Natural killer cell (primary cell): ENCODE measurements around the gene LARP1. TPM values are rescaled to one million over a fixed set of nuclear protein-coding genes. Genes with fewer than 3 reads are reported as not detected.

Experiments used
- ATAC-seq, 3 donors: fragments of 150-1000 bp in 2 of 3; fragments of 200-7000 bp in 1 of 3; cut with Tn5 transposase; 1 replicate in 1 of 3; 2 replicates in 2 of 3; pipeline ENCODE4 v1.10.0; 2021; ENCODE audit warnings: mild to moderate bottlenecking in 2 of 3, moderate library complexity in 2 of 3
- DNase-seq, 2 donors: peaks; one replicate each; pipeline versions ENCODE4 v3.0.0 to v3.0.0-alpha.2; 2013 to 2021; ENCODE audit warnings: mixed read lengths in 1 of 2
- H3K27ac ChIP-seq: one replicate; pipeline ENCODE4 v1.5.1; 2013; ENCODE audit warnings: mild to moderate bottlenecking, low read length
- H3K27me3 ChIP-seq: one replicate; pipeline ENCODE4 v1.6.1; 2013; ENCODE audit warnings: low read length; ENCODE audit not compliant: control insufficient read depth, insufficient read depth
- H3K36me3 ChIP-seq: one replicate; pipeline ENCODE4 v1.6.1; 2013; ENCODE audit warnings: low read length; ENCODE audit not compliant: control insufficient read depth, insufficient read depth
- H3K4me1 ChIP-seq: one replicate; pipeline ENCODE4 v1.6.1; 2013; ENCODE audit warnings: low read length; ENCODE audit not compliant: control insufficient read depth, insufficient read depth
- H3K4me3 ChIP-seq: one replicate; pipeline ENCODE4 v1.5.1; 2013; ENCODE audit warnings: low read length
- H3K9me3 ChIP-seq: one replicate; pipeline ENCODE4 v1.6.1; 2013; ENCODE audit warnings: low read length; ENCODE audit not compliant: control insufficient read depth, insufficient read depth
- H3K27ac Mint-ChIP-seq, 2 donors: one replicate each; pipeline ENCODE4 v1.8.0; 2022; ENCODE audit warnings: mild to moderate bottlenecking in 2 of 2, mixed read lengths in 2 of 2, moderate library complexity in 1 of 2
- H3K27me3 Mint-ChIP-seq, 2 donors: one replicate each; pipeline ENCODE4 v1.8.0; 2022; ENCODE audit warnings: low read depth in 2 of 2, mixed read lengths in 2 of 2
- H3K36me3 Mint-ChIP-seq: one replicate; pipeline ENCODE4 v1.8.0; 2022; ENCODE audit warnings: mixed read lengths
- H3K4me1 Mint-ChIP-seq, 2 donors: one replicate each; pipeline ENCODE4 v1.8.0; 2022; ENCODE audit warnings: mixed read lengths in 2 of 2
- H3K4me3 Mint-ChIP-seq: one replicate; pipeline ENCODE4 v1.8.0; 2022; ENCODE audit warnings: mild to moderate bottlenecking, moderate library complexity, mixed read lengths
- H3K9me3 Mint-ChIP-seq, 2 donors: one replicate each; pipeline ENCODE4 v1.8.0; 2022; ENCODE audit warnings: mixed read lengths in 2 of 2
- WGBS: methylation state at CpG from one replicate; pipeline ENCODE4 v1.1.7; 2013; ENCODE audit warnings: missing lambda C conversion rate; ENCODE audit not compliant: insufficient coverage; 5-methylcytosine and 5-hydroxymethylcytosine counted together
- intact Hi-C: fragments of 100-400 bp; cut with micrococcal nuclease; formaldehyde crosslinking; loops from one replicate; pipeline ENCODE4 v1.14.2; 2022
- total RNA-seq, 4 donors: library from RNA; stranded (reverse); fragments of 120-200 nt in 1 of 4; gene quantifications; one replicate each; pipeline versions ENCODE4 v1.2.3 to v1.2.4, GENCODE V29; 2013 to 2022
- TF ChIP-seq, protein P1 (sequence below): fragments of 200-600 bp; IDR thresholded peaks from one replicate; pipeline ENCODE4 v1.8.0; 2022; ENCODE audit warnings: antibody characterized with exemption

The LARP1 gene
- total RNA-seq, 3 donors from 2014 or later (not counting 1 experiment from before 2014, with no cell fraction given), result 103 to 117 (median 112) TPM

DNA sequence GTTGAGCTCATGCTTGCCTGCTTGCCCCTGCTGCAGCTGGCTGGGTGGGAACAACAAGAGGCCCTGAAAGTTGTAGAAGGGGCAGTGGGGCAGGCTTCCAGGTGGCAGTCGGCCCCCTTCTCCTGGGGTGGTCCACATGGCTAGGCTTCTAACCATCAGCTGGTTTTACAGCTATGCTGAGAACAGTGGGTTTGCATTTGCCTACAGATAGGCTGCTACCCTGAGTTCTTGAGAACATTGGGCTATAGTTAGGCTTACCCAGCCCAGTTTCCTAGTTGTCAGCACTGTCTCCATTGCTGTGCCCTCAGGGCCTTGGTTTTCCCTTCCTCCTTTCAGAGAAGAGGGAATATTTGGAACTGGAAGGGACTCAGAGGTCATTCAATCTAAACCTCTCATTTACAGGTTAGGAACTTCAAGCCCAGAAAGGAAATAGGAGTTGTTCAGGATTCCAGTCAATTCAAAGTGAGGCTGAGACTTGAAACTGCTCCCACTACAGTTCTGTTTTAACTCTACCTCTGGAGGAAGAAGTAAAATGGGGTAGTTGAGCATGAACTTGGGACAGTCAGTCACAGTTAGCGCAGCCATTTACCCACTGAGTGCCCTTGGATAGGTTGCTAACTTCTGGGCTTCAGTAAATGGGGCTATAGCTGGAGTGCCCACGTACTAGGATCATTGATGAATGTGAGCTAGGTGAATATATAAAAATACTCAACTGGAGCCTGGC is 11.5 kb downstream of the LARP1 start:
- Mint-ChIP-seq H3K4me3 (no peak overlapping the region), H3K27ac (peak overlapping the region; percentile 48 to 66), H3K27me3 (no peaks in the 10 kb centered on the region), H3K4me1 (peaks cover 59 to 67% of the 10 kb centered on the region in 2 donors), H3K36me3 (no peaks in the 10 kb centered on the region), H3K9me3 (no peaks in the 10 kb centered on the region)
- Histone ChIP-seq H3K27ac (no peak overlapping the region), H3K9me3 (no peaks in the 10 kb centered on the region), H3K4me1 (peaks cover 53% of the 10 kb centered on the region), H3K4me3 (no peak overlapping the region), H3K36me3 (no peaks in the 10 kb centered on the region), H3K27me3 (no peaks in the 10 kb centered on the region)
- intact Hi-C loops, result no loop called here
- TF ChIP-seq, protein P1, sequence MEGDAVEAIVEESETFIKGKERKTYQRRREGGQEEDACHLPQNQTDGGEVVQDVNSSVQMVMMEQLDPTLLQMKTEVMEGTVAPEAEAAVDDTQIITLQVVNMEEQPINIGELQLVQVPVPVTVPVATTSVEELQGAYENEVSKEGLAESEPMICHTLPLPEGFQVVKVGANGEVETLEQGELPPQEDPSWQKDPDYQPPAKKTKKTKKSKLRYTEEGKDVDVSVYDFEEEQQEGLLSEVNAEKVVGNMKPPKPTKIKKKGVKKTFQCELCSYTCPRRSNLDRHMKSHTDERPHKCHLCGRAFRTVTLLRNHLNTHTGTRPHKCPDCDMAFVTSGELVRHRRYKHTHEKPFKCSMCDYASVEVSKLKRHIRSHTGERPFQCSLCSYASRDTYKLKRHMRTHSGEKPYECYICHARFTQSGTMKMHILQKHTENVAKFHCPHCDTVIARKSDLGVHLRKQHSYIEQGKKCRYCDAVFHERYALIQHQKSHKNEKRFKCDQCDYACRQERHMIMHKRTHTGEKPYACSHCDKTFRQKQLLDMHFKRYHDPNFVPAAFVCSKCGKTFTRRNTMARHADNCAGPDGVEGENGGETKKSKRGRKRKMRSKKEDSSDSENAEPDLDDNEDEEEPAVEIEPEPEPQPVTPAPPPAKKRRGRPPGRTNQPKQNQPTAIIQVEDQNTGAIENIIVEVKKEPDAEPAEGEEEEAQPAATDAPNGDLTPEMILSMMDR, result no peak
- ATAC-seq (no peak), DNase-seq (no peak)
- WGBS, result 83% methylated on average over 3 of the region's 3 CpGs

DNA sequence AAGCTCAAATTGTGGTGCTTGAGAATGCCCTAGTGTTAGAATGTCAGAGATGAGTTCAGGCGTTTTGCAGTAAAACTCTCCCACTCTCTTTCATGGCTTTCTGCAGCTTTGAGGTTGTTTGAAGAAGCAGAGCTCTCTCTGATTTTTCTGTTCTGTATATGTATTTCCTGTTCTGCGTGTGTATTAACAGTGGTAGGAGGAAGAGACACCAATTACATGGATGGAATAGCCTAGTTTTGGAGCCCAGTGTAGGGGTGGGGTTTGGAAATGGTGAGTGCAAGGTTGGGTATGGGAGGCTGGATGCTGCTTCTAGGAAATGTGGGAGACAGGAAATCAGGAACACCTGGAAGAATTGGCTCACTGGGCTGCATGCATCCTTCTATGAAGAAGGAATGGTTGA is 12.4 kb downstream of the LARP1 start:
- Histone ChIP-seq H3K4me3 (no peak overlapping the region), H3K27ac (no peak overlapping the region), H3K9me3 (no peaks in the 10 kb centered on the region), H3K4me1 (peaks cover 53% of the 10 kb centered on the region), H3K27me3 (no peaks in the 10 kb centered on the region), H3K36me3 (no peaks in the 10 kb centered on the region)
- ATAC-seq, result no peak
- no peaks in the 10 kb centered on the region for H3K27me3 Mint-ChIP-seq
- peak in 1 of 2 donors; percentile 41 for DNase-seq
- intact Hi-C loops, result no loop called here
- no peaks in the 10 kb centered on the region for H3K36me3 Mint-ChIP-seq
- WGBS, result 20% methylated on average over 2 of the region's 2 CpGs
- peaks cover 59 to 62% of the 10 kb centered on the region in 2 donors for H3K4me1 Mint-ChIP-seq
- H3K9me3 Mint-ChIP-seq, result no peaks in the 10 kb centered on the region
- peak overlapping the region; percentile 12 to 74 for H3K27ac Mint-ChIP-seq
- no peak overlapping the region for H3K4me3 Mint-ChIP-seq
- TF ChIP-seq, protein P1, result no peak

DNA sequence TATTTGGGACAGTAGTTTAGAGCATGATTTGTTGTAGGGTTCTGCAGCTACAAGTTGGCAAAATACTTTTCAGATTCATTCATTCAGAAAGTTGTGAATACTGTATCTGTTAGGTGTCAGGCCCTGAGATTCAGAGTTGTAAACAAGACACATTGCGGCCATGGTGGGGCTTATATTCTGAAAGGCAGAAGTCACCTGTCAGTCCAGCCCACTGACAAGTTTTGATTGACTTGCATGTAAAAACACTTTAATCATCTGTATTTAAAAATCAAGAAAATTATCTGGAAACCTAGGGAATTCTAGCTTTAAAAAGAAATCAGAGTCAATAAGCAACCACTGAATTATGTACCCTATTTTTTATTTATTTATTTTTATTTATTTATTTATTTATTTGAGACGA is 13.0 kb downstream of the LARP1 start:
- TF ChIP-seq, protein P1, result no peak
- Histone ChIP-seq H3K4me3 (no peak overlapping the region), H3K36me3 (no peaks in the 10 kb centered on the region), H3K27ac (no peak overlapping the region), H3K4me1 (peaks cover 51% of the 10 kb centered on the region), H3K9me3 (no peaks in the 10 kb centered on the region), H3K27me3 (no peaks in the 10 kb centered on the region)
- H3K4me3 Mint-ChIP-seq, result no peak overlapping the region
- no peaks in the 10 kb centered on the region for H3K36me3 Mint-ChIP-seq
- no peaks in the 10 kb centered on the region for H3K9me3 Mint-ChIP-seq
- H3K27ac Mint-ChIP-seq, result peak overlapping the region in 1 of 2 donors; percentile 74
- H3K27me3 Mint-ChIP-seq, result no peaks in the 10 kb centered on the region
- 82% methylated on average over 1 of the region's 2 CpGs for WGBS
- DNase-seq (no peak), ATAC-seq (no peak)
- intact Hi-C loops, result no loop called here
- peaks cover 63 to 66% of the 10 kb centered on the region in 2 donors for H3K4me1 Mint-ChIP-seq

DNA sequence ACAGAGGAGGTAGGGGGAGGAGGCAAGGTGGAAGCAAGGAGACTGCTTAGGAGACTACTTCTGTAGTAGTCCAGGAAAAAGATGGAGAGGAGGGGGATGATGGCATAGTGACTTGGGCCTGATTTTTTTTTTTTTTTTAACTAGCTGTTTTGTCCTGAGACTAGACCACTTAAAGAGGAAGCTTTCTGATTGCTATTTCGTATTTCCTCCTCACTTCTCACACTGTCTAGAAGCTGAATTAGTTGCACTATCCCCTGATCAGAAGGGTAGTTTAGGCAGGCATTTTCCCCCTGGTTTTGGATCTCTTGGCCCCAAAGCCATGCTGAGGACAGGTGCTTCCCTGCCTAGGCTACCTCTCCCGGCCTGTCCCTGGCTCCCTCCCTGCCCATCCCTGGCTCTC is 14.9 kb downstream of the LARP1 start:
- Histone ChIP-seq H3K27ac (no peak overlapping the region), H3K36me3 (no peaks in the 10 kb centered on the region), H3K4me1 (peaks cover 55% of the 10 kb centered on the region), H3K9me3 (no peaks in the 10 kb centered on the region), H3K27me3 (no peaks in the 10 kb centered on the region), H3K4me3 (no peak overlapping the region)
- 60% methylated on average over 1 of the region's 2 CpGs for WGBS
- intact Hi-C loops, result no loop called here
- H3K4me1 Mint-ChIP-seq, result peaks cover 71 to 80% of the 10 kb centered on the region in 2 donors
- peak overlapping the region; percentile 78 to 83 for H3K27ac Mint-ChIP-seq
- ATAC-seq (peak in 2 of 3 donors; percentile 21 to 60), DNase-seq (no peak)
- no peaks in the 10 kb centered on the region for H3K27me3 Mint-ChIP-seq
- TF ChIP-seq, protein P1, result no peak
- no peaks in the 10 kb centered on the region for H3K36me3 Mint-ChIP-seq
- peak overlapping the region; percentile 42 for H3K4me3 Mint-ChIP-seq
- H3K9me3 Mint-ChIP-seq, result no peaks in the 10 kb centered on the region
